ENCODE measurements around the gene OR4F29.
"Not testable (repeated sequence)": the region's sequence is repeated elsewhere in the genome, so short reads cannot be mapped to it uniquely, and the experiment has no call there.

OR4F29 gene

GRCh38 chr1:451578-451977 lies at the start of gene OR4F29:
Gene OR4F29 (minus strand): TSS chr1:451678. CDS start chr1:451678, 0 bp downstream.
- not testable (repeated sequence) for DNase-seq

Data from stimulated activated naive CD4-positive, alpha-beta T cell (primary cell).